SK-N-SH (cell line): ENCODE results near the gene SMARCD2. TPM values are rescaled to one million over a fixed set of nuclear protein-coding genes. Genes with fewer than 3 reads are reported as not detected.

ENCODE experiments used
- CTCF ChIA-PET: fragments of 300-600, 350-600 bp; formaldehyde crosslinking; extraction: SDS; loops from one replicate; lab custom pipeline; 2021; lab: Yijun Ruan, JAX
- POLR2A ChIA-PET: fragments of 350-600 bp; sonication (Branson Sonifier 250); formaldehyde crosslinking; extraction: SDS; loops from one replicate; lab custom pipeline; 2020; ENCODE audit warnings: antibody characterized with exemption, inconsistent platforms; lab: Yijun Ruan, JAX
- DNase-seq: peaks from one replicate; pipeline ENCODE4 v3.0.0; 2012
- H2AFZ ChIP-seq: fragments of 200-600 bp; sonication (generic); 2 replicates; pipeline ENCODE4 v1.8.1; 2016; ENCODE audit warnings: antibody characterized with exemption, mild to moderate bottlenecking, low read depth
- H3F3A ChIP-seq: fragments of 200-600 bp; sonication (generic); replicated peaks from 2 replicates; pipeline ENCODE3; 2016; ENCODE audit warnings: antibody characterized with exemption, mild to moderate bottlenecking; ENCODE audit not compliant: insufficient read depth
- H3K27ac ChIP-seq, 2 experiments: fragments of 200-500 bp in 1 of 2; fragments of 200-600 bp in 1 of 2; sonication (Bioruptor generic) in 1 of 2; sonication (generic), shearing (Covaris generic) in 1 of 2; 2 replicates each; pipeline versions ENCODE4 v1.5.1 to v1.6.1; 2014 to 2016; ENCODE audit warnings: low read depth in 2 of 2, inconsistent platforms in 1 of 2, low read length in 1 of 2, mild to moderate bottlenecking in 1 of 2, mixed read lengths in 1 of 2
- H3K27me3 ChIP-seq: fragments of 200-600 bp; sonication (generic), shearing (Covaris generic); 2 replicates; pipeline ENCODE4 v1.6.1; 2016; ENCODE audit warnings: mixed run types; ENCODE audit not compliant: insufficient read depth
- H3K36me3 ChIP-seq, 2 experiments: fragments of 200-500 bp in 1 of 2; fragments of 200-600 bp in 1 of 2; sonication (Bioruptor generic) in 1 of 2; sonication (generic) in 1 of 2; replicated peaks in 1 of 2; 2 replicates each; pipeline versions ENCODE3 to v1.5.1; 2014 to 2016; ENCODE audit warnings: low read length in 1 of 2, mild to moderate bottlenecking in 1 of 2; ENCODE audit not compliant: insufficient read depth in 2 of 2, control insufficient read depth in 1 of 2
- H3K4me1 ChIP-seq, 2 experiments: fragments of 200-500 bp in 1 of 2; fragments of 200-600 bp in 1 of 2; sonication (Bioruptor generic) in 1 of 2; sonication (generic), shearing (Covaris generic) in 1 of 2; 2 replicates each; pipeline versions ENCODE4 v1.5.1 to v1.6.1; 2014 to 2016; ENCODE audit warnings: low read depth in 1 of 2, low read length in 1 of 2, mixed run types in 1 of 2; ENCODE audit not compliant: insufficient read depth in 2 of 2, control insufficient read depth in 1 of 2
- H3K4me2 ChIP-seq: fragments of 200-600 bp; sonication (generic), shearing (Covaris generic); 2 replicates; pipeline ENCODE4 v1.6.1; 2017; ENCODE audit warnings: mixed run types
- H3K4me3 ChIP-seq, 2 experiments: fragments of 200-500 bp in 1 of 2; fragments of 200-600 bp in 1 of 2; sonication (Bioruptor generic) in 1 of 2; sonication (generic), shearing (Covaris generic) in 1 of 2; 2 replicates each; pipeline versions ENCODE4 v1.5.1 to v1.8.1; 2014 to 2016; ENCODE audit warnings: low read depth in 2 of 2, inconsistent platforms in 1 of 2, low read length in 1 of 2, mild to moderate bottlenecking in 1 of 2, mixed read lengths in 1 of 2, moderate library complexity in 1 of 2
- H3K79me2 ChIP-seq: fragments of 200-600 bp; sonication (generic); 2 replicates; pipeline ENCODE4 v1.8.1; 2017; ENCODE audit warnings: mild to moderate bottlenecking; ENCODE audit not compliant: insufficient read depth
- H3K9ac ChIP-seq: fragments of 200-600 bp; sonication (generic); 2 replicates; pipeline ENCODE4 v1.6.1; 2017; ENCODE audit warnings: mixed run types
- H3K9me2 ChIP-seq: fragments of 200-600 bp; sonication (generic); 2 replicates; pipeline ENCODE4 v1.6.1; 2017; ENCODE audit warnings: mixed run types
- H3K9me3 ChIP-seq: fragments of 200-600 bp; sonication (generic); 2 replicates; pipeline ENCODE4 v1.6.1; 2017; ENCODE audit warnings: mixed run types, mild to moderate bottlenecking, moderate library complexity
- H4K20me1 ChIP-seq: fragments of 200-600 bp; sonication (generic); 2 replicates; pipeline ENCODE4 v1.6.1; 2017; ENCODE audit warnings: mild to moderate bottlenecking, mixed run types; ENCODE audit not compliant: insufficient read depth
- CTCF ChIP-seq: fragments of 200-600 bp; sonication (generic); IDR thresholded peaks from 2 replicates; pipeline ENCODE4 v1.6.1; 2017; ENCODE audit warnings: antibody characterized with exemption, mild to moderate bottlenecking, moderate library complexity
- ELF1 ChIP-seq: IDR thresholded peaks from 2 replicates; pipeline ENCODE4 v1.4.0; 2012
- FOXJ3 ChIP-seq: sonication (generic); formaldehyde crosslinking; IDR thresholded peaks from 2 replicates; pipeline ENCODE4 v1.5.1; 2020; ENCODE audit warnings: mild to moderate bottlenecking, missing genetic modification reagents
- FOXM1 ChIP-seq: IDR thresholded peaks from 2 replicates; pipeline ENCODE4 v1.4.0; 2012; ENCODE audit warnings: low read depth, mild to moderate bottlenecking
- GABPA ChIP-seq: IDR thresholded peaks from 2 replicates; pipeline ENCODE4 v1.4.0; 2012; ENCODE audit warnings: low read depth, mild to moderate bottlenecking
- IRF3 ChIP-seq: fragments of 150-350 bp; IDR thresholded peaks from 2 replicates; pipeline ENCODE4 v1.6.1; 2016; ENCODE audit warnings: mild to moderate bottlenecking, low read depth, low read length
- JUND ChIP-seq: IDR thresholded peaks from 2 replicates; pipeline ENCODE4 v1.4.0; 2012
- MAX ChIP-seq: IDR thresholded peaks from 2 replicates; pipeline ENCODE4 v1.4.0; 2012; ENCODE audit warnings: low read depth
- MEF2A ChIP-seq: IDR thresholded peaks from 2 replicates; pipeline ENCODE4 v1.4.0; 2012; ENCODE audit warnings: low read depth, borderline replicate concordance
- NFIC ChIP-seq: IDR thresholded peaks from 2 replicates; pipeline ENCODE4 v1.4.0; 2012; ENCODE audit warnings: borderline replicate concordance
- PBX3 ChIP-seq: IDR thresholded peaks from 2 replicates; pipeline ENCODE4; 2012
- POLR2AphosphoS5 ChIP-seq: IDR thresholded peaks from 2 replicates; pipeline ENCODE4 v1.6.1; 2012; ENCODE audit warnings: low read depth, low read length
- RCOR1 ChIP-seq: fragments of 150-350 bp; IDR thresholded peaks from 2 replicates; pipeline ENCODE4 v1.6.1; 2017; ENCODE audit warnings: antibody characterized with exemption, low read length
- REST ChIP-seq: IDR thresholded peaks from 2 replicates; pipeline ENCODE4 v1.6.1; 2012; ENCODE audit warnings: mild to moderate bottlenecking, low read depth, low read length, moderate library complexity
- RFX5 ChIP-seq: IDR thresholded peaks from 2 replicates; pipeline ENCODE4 v1.6.1; 2012; ENCODE audit warnings: mild to moderate bottlenecking, improper control_type of control experiment, low read length
- TAF1 ChIP-seq: IDR thresholded peaks from 2 replicates; pipeline ENCODE4 v1.6.1; 2012; ENCODE audit warnings: low read depth, mild to moderate bottlenecking, low read length, moderate library complexity, borderline replicate concordance
- TCF12 ChIP-seq: IDR thresholded peaks from 2 replicates; pipeline ENCODE4 v1.4.0; 2012
- TEAD4 ChIP-seq: IDR thresholded peaks from 2 replicates; pipeline ENCODE4 v1.4.0; 2012; ENCODE audit warnings: mild to moderate bottlenecking, borderline replicate concordance; ENCODE audit not compliant: insufficient read depth
- USF1 ChIP-seq: IDR thresholded peaks from 2 replicates; pipeline ENCODE4 v1.4.0; 2012; ENCODE audit warnings: low read depth, borderline replicate concordance
- ZBTB33 ChIP-seq: IDR thresholded peaks from 2 replicates; pipeline ENCODE4 v1.4.0; 2012; ENCODE audit warnings: low read depth, borderline replicate concordance
- WGBS: methylation state at CpG from one replicate; pipeline ENCODE4 v1.1.6; 2017; ENCODE audit warnings: low lambda C conversion rate; 5-methylcytosine and 5-hydroxymethylcytosine counted together
- polyA plus RNA-seq, 3 experiments: library from polyadenylated mRNA; depleted of rRNA; stranded (reverse); fragments of >200 nt; gene quantifications; 2 replicates each; pipeline ENCODE4 v1.2.3, GENCODE V29; 2012

Gene SMARCD2
- polyA plus RNA-seq, 1 of the 3 experiments (the other 2 are of a cell fraction): 89.1 TPM

- TF ChIP-seq IRF3 (no peak), ZBTB33 (no peak), TAF1 (no peak)
Observed at GRCh38 chr17:63853260-63853659, 10.8 kb upstream of the SMARCD2 start (continued).

GRCh38 chr17:63850401-63850800, 7.9 kb upstream of the SMARCD2 start:
- WGBS: 94% methylated on average over 9 of the region's 9 CpGs
- Histone ChIP-seq H3K4me3 (no peak overlapping the region), H3K9me2 (no peaks in the 10 kb centered on the region)

More at GRCh38 chr17:63850401-63850800, 7.9 kb upstream of the SMARCD2 start:
- no peak overlapping the region for H2AFZ ChIP-seq
- POLR2A ChIA-PET: no interaction called here
- H3K27ac ChIP-seq: no peak overlapping the region
- no peak for DNase-seq
- TF ChIP-seq FOXJ3 (CRISPR knock-in tag) (no peak), JUND (no peak), ELF1 (no peak), POLR2AphosphoS5 (no peak), GABPA (no peak), RFX5 (no peak), TCF12 (no peak), REST (no peak), IRF3 (no peak), TAF1 (no peak), NFIC (no peak), CTCF (no peak), PBX3 (no peak), USF1 (no peak), TEAD4 (no peak), MEF2A (no peak), MAX (no peak), RCOR1 (no peak), FOXM1 (no peak)
- TF ChIP-seq, all 33 proteins: peak for 0
- no peaks in the 10 kb centered on the region for H4K20me1 ChIP-seq
- no peaks in the 10 kb centered on the region for H3K36me3 ChIP-seq
- H3K79me2 ChIP-seq: no peaks in the 10 kb centered on the region
- H3K27me3 ChIP-seq: peaks cover 9% of the 10 kb centered on the region; the same call in 1 of the 2 replicates
- no peak overlapping the region for H3K4me2 ChIP-seq
- H3K4me1 ChIP-seq: no peaks in the 10 kb centered on the region
- CTCF ChIA-PET: interaction anchor here (1.4 to 6.4 kb wide), 2 partner anchors 16 to 39 kb away, joined by 4 to 50 read pairs; no protein-coding TSS in a partner anchor
- no peaks in the 10 kb centered on the region for H3K9me3 ChIP-seq
- peaks cover 3% of the 10 kb centered on the region for H3F3A ChIP-seq
- H3K9ac ChIP-seq: no peak overlapping the region
